K562 (cell line): Measurements from ENCODE around the gene IRF9. TPM values are rescaled to one million over a fixed set of nuclear protein-coding genes. Genes with fewer than 3 reads are reported as not detected.

Source experiments
- ATAC-seq: fragments of 200-7000 bp; cut with Tn5 transposase; 3 replicates; pipeline ENCODE4 v1.9.1; 2020; ENCODE audit warnings: moderate library complexity
- BruUV-seq: library from RNA; stranded (reverse); fragments of 400-500 nt; replicated peaks from 2 replicates; lab custom pipeline; 2021; lab: Mats Ljungman, UMichigan
- CTCF ChIA-PET: fragments of 300-600 bp; formaldehyde crosslinking; extraction: SDS; loops from one replicate; lab custom pipeline; 2021; ENCODE audit warnings: low intra/inter-chr PET ratio; lab: Yijun Ruan, JAX
- POLR2A ChIA-PET: fragments of 300-600, 350-650 bp; sonication (Branson Sonifier 250); formaldehyde crosslinking; extraction: SDS; loops from one replicate; lab custom pipeline; 2021; ENCODE audit warnings: antibody characterized with exemption, inconsistent platforms; lab: Yijun Ruan, JAX
- DNase-seq, 4 experiments: peaks; one replicate each; pipeline versions ENCODE4 v3.0.0 to v3.0.0-alpha.2; 2011 to 2018; ENCODE audit warnings: low spot score in 3 of 4, mixed read lengths in 3 of 4; ENCODE audit errors: extremely low read depth in 1 of 4
- FAIRE-seq: peaks from 2 replicates; lab custom pipeline; 2011; peaks lifted over from hg19 to GRCh38; lab: Jason Lieb, UNC
- H2AFZ ChIP-seq: 2 replicates; pipeline ENCODE4 v1.6.0; 2011; ENCODE audit warnings: low read depth, low read length, control low read depth, inconsistent platforms
- H3K27ac ChIP-seq: fragments of 200-600 bp; 3 replicates; pipeline ENCODE4 v1.8.0; 2011; ENCODE audit warnings: low read depth, mild to moderate bottlenecking, control low read depth, inconsistent platforms, low read length, moderate library complexity, mixed read lengths; ENCODE audit errors: extremely low read depth
- H3K27me3 ChIP-seq, 2 experiments: fragments of 300-600 bp in 1 of 2; 2 replicates in 1 of 2; 3 replicates in 1 of 2; pipeline versions ENCODE4 v1.6.0 to v1.8.0; 2011; ENCODE audit warnings: inconsistent platforms in 2 of 2, low read length in 2 of 2, mild to moderate bottlenecking in 1 of 2, mixed read lengths in 1 of 2, moderate library complexity in 1 of 2; ENCODE audit not compliant: control insufficient read depth in 2 of 2, insufficient read depth in 2 of 2
- H3K36me3 ChIP-seq: fragments of 300-600 bp; 3 replicates; pipeline ENCODE4 v1.8.0; 2011; ENCODE audit warnings: mild to moderate bottlenecking, low read length, inconsistent platforms; ENCODE audit not compliant: control insufficient read depth, insufficient read depth
- H3K4me1 ChIP-seq, 2 experiments: fragments of 200-600 bp in 1 of 2; replicated peaks in 1 of 2; 2 replicates in 1 of 2; 3 replicates in 1 of 2; pipeline versions ENCODE4 v1.5.1 to v1.8.0; 2011; ENCODE audit warnings: inconsistent platforms in 2 of 2, low read length in 2 of 2, mild to moderate bottlenecking in 1 of 2, mixed read lengths in 1 of 2, moderate library complexity in 1 of 2; ENCODE audit not compliant: control insufficient read depth in 2 of 2, insufficient read depth in 2 of 2
- H3K4me2 ChIP-seq: 2 replicates; pipeline ENCODE4 v1.6.1; 2011; ENCODE audit warnings: low read length, control low read depth, inconsistent platforms, mixed read lengths; ENCODE audit not compliant: insufficient read depth
- H3K4me3 ChIP-seq: fragments of 200-600 bp; sonication (generic), shearing (Covaris generic); 2 replicates; pipeline ENCODE4 v1.5.1; 2016; ENCODE audit warnings: control low read depth, inconsistent platforms
- H3K79me2 ChIP-seq: fragments of 200-600 bp; 3 replicates; pipeline ENCODE4 v1.8.0; 2011; ENCODE audit warnings: low read length, inconsistent platforms; ENCODE audit not compliant: control insufficient read depth, insufficient read depth
- H3K9ac ChIP-seq, 2 experiments: 2 replicates each; pipeline versions ENCODE4 v1.6.0 to v1.6.1; 2011; ENCODE audit warnings: low read depth in 2 of 2, low read length in 2 of 2, control low read depth in 1 of 2, inconsistent platforms in 1 of 2, mild to moderate bottlenecking in 1 of 2, mixed read lengths in 1 of 2; ENCODE audit not compliant: insufficient read depth in 1 of 2
- H3K9me1 ChIP-seq: one replicate; pipeline ENCODE4 v1.6.0; 2011; ENCODE audit warnings: inconsistent platforms, mild to moderate bottlenecking, low read length, moderate library complexity; ENCODE audit not compliant: control insufficient read depth, insufficient read depth
- H3K9me3 ChIP-seq: replicated peaks from 2 replicates; pipeline ENCODE4 v1.5.1; 2011; ENCODE audit warnings: low read depth, low read length, inconsistent platforms; ENCODE audit not compliant: control insufficient read depth, insufficient read depth
- H4K20me1 ChIP-seq: replicated peaks from 2 replicates; pipeline ENCODE4 v1.6.1; 2011; ENCODE audit warnings: low read length, inconsistent platforms, mixed read lengths; ENCODE audit not compliant: control insufficient read depth, insufficient read depth
- ARID1B ChIP-seq: fragments of 450-650 bp; IDR thresholded peaks from 2 replicates; pipeline ENCODE4 v1.6.1; 2016; ENCODE audit warnings: antibody characterized with exemption, mild to moderate bottlenecking, inconsistent platforms
- GABPA ChIP-seq: fragments of 200-800 bp; sonication (Bioruptor generic); conservative IDR thresholded peaks from 2 replicates; pipeline ENCODE4 v1.6.1; 2016; ENCODE audit warnings: low read depth, missing genetic modification characterization, missing compliant biosample characterization
- IRF1 ChIP-seq: sonication (generic); formaldehyde crosslinking; IDR thresholded peaks from 2 replicates; pipeline ENCODE4 v1.8.0; 2022; ENCODE audit warnings: missing genetic modification reagents, mild to moderate bottlenecking, borderline replicate concordance
- JUNB ChIP-seq: fragments of 450-650 bp; formaldehyde crosslinking; conservative IDR thresholded peaks from 2 replicates; pipeline ENCODE4 v1.4.0; 2020; ENCODE audit warnings: mild to moderate bottlenecking
- KLF13 ChIP-seq: fragments of 450-650 bp; IDR thresholded peaks from 2 replicates; pipeline ENCODE4 v1.6.1; 2016; ENCODE audit warnings: missing genetic modification characterization, low read depth, mild to moderate bottlenecking, missing compliant biosample characterization, moderate library complexity, borderline replicate concordance
- LARP7 ChIP-seq: fragments of 450-650 bp; IDR thresholded peaks from 2 replicates; pipeline ENCODE4 v1.6.1; 2016
- YY1 ChIP-seq, 3 experiments: IDR thresholded peaks; 2 replicates each; pipeline ENCODE4 v1.6.1; 2011; ENCODE audit warnings: low read length in 2 of 3, mild to moderate bottlenecking in 2 of 3, moderate library complexity in 2 of 3, borderline replicate concordance in 1 of 3, control low read depth in 1 of 3, low read depth in 1 of 3; ENCODE audit not compliant: insufficient read depth in 3 of 3, insufficient replicate concordance in 2 of 3, control insufficient read depth in 1 of 3, insufficient read length in 1 of 3; ENCODE audit errors: extremely low read depth in 1 of 3
- ZBTB8A ChIP-seq: fragments of 450-650 bp; IDR thresholded peaks from 2 replicates; pipeline ENCODE4 v1.6.1; 2018; ENCODE audit warnings: mild to moderate bottlenecking, moderate library complexity; ENCODE audit not compliant: partially characterized antibody
- ZFP91 ChIP-seq: sonication (generic); formaldehyde crosslinking; IDR thresholded peaks from 2 replicates; pipeline ENCODE4 v1.8.0; 2022; ENCODE audit warnings: mild to moderate bottlenecking, missing genetic modification reagents
- ZNF57 ChIP-seq: fragments of 450-650 bp; formaldehyde crosslinking; IDR thresholded peaks from 2 replicates; pipeline ENCODE4 v1.4.0; 2020; ENCODE audit warnings: mild to moderate bottlenecking, moderate library complexity
- ZNF583 ChIP-seq: fragments of 250-450 bp; sonication (Bioruptor Pico); IDR thresholded peaks from 2 replicates; pipeline ENCODE4 v1.4.0; 2020
- ZNF707 ChIP-seq: fragments of 250-450 bp; sonication (Bioruptor Pico); conservative IDR thresholded peaks from 2 replicates; pipeline ENCODE4 v1.8.0; 2022; ENCODE audit warnings: inconsistent platforms, mild to moderate bottlenecking, moderate library complexity
- WGBS: fragments of 100-300 bp; shearing (Covaris generic); methylation state at CpG from one replicate; pipeline ENCODE4 v1.1.6; 2016; ENCODE audit warnings: low coverage, mixed read lengths; ENCODE audit not compliant: insufficient coverage; ENCODE audit errors: missing lambda C conversion rate; 5-methylcytosine and 5-hydroxymethylcytosine counted together
- in situ Hi-C: fragments of 300-500 bp; cut with MboI; formaldehyde crosslinking; loops from 4 replicates; pipeline ENCODE4 v1.15.0; 2018; ENCODE audit warnings: inconsistent platforms, mixed read lengths
- intact Hi-C: fragments of 100-400 bp; cut with micrococcal nuclease; formaldehyde crosslinking; loops from 2 replicates; pipeline ENCODE4 v1.14.2; 2022
- polyA plus RNA-seq, 8 experiments: library from polyadenylated mRNA; depleted of rRNA in 4 of 8; stranded (reverse) in 5 of 8; unstranded in 3 of 8; fragments of >200 nt; fragmentation: Nextera tagmentation in 2 of 8; fragmentation: Illumina TruSeq in 1 of 8; extraction: Ambion mirVana in 2 of 8; extraction: Trizol in 1 of 8; gene quantifications; 2 replicates each; pipeline versions ENCODE4 v1.2.1 to v1.2.3, GENCODE V29; 2011 to 2014; ENCODE audit warnings: inconsistent platforms in 1 of 8, missing spikeins in 1 of 8
- total RNA-seq, 7 experiments: library from RNA; depleted of rRNA in 6 of 7; stranded (reverse); fragments of >200 nt in 6 of 7; fragmentation: Illumina TruSeq in 2 of 7; extraction: Trizol in 2 of 7; gene quantifications; 2 replicates each; pipeline versions ENCODE4 v1.2.1 to v1.2.3, GENCODE V29; 2011 to 2021; ENCODE audit warnings: low replicate concordance in 1 of 7
- TF ChIP-seq, protein P1 (sequence below): fragments of 250-450 bp; sonication (Bioruptor Pico); IDR thresholded peaks from 2 replicates; pipeline ENCODE4 v1.5.0; 2021; ENCODE audit warnings: mild to moderate bottlenecking, moderate library complexity

Gene IRF9
- total and polyA plus RNA-seq, 9 of the 15 experiments (the other 6 are each of a cell fraction or from before 2014, with no cell fraction given), result 0.79 to 14.8 (median 6.1) TPM

DNA sequence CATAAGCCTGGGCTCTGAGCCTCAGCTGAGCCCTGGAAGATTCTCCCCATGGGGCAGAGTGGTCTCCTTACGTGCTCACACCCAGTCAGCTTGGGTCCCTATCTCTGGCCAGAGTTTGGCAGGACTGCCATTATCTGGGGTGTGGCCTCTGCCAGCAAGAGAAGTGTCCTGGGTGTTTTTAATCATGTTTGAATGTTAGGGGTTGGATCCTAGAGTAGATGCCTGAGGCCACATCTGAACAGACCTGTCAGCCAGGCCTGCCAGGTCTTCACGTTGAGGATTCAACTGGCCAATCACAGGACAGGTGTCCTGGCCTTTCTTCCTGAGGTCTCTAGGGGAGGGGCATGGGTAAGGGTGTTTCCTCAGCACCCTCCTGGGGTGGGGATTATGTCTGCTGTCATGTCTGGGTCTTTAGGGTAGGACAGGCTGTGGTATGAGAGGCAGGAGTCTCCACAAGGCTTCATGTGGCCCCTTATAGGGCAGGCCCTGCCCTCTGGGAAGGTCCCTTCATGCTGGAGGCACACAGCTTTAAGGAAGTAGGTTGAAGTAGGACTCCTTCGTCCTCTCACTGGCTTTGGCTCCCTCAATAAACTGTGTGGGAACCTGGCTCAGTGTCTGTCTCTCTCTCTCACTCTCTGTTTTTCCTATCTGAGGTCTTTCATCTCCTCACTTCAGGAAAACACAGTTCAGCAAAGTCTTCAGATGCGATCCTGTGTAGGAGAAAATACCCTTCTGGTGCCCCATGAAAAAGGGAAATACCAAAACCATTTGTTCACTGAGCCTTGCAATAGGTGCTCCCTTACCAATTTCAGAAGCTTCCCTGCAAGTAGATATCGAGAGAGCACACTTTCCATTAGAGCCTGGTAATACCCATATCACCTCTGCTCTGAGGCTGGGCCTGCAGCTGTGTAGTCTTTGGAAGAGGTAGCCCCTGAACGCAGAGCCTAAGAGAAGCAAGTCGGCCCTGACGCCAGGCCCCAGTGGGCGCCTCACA lies 37.3 kb upstream of the IRF9 start:
- intact Hi-C loops, result no loop called here
- H3K9me1 ChIP-seq, result no peaks in the 10 kb centered on the region
- no peaks in the 10 kb centered on the region for H4K20me1 ChIP-seq
- H2AFZ ChIP-seq, result no peak overlapping the region
- ATAC-seq (peak; percentile 72), FAIRE-seq (peak; percentile 67), DNase-seq (no peak)
- TF ChIP-seq GABPA (no peak), YY1 (IDR thresholded peaks at IDR 0.05; ENCODE audit: borderline replicate concordance in 1 of 3, control insufficient read depth in 1 of 3, extremely low read depth in 1 of 3, insufficient read depth in 3 of 3, insufficient read length in 1 of 3, insufficient replicate concordance in 2 of 3, low read depth in 1 of 3, low read length in 2 of 3) (no peak), ZNF583 (no peak), ZNF707 (no peak), KLF13 (no peak), ZNF57 (CRISPR knock-in tag) (no peak), ARID1B (no peak), JUNB (CRISPR knock-in tag) (no peak), LARP7 (no peak), ZBTB8A (no peak), ZFP91 (no peak), IRF1 (CRISPR knock-in tag) (no peak)
- TF ChIP-seq, protein P1, sequence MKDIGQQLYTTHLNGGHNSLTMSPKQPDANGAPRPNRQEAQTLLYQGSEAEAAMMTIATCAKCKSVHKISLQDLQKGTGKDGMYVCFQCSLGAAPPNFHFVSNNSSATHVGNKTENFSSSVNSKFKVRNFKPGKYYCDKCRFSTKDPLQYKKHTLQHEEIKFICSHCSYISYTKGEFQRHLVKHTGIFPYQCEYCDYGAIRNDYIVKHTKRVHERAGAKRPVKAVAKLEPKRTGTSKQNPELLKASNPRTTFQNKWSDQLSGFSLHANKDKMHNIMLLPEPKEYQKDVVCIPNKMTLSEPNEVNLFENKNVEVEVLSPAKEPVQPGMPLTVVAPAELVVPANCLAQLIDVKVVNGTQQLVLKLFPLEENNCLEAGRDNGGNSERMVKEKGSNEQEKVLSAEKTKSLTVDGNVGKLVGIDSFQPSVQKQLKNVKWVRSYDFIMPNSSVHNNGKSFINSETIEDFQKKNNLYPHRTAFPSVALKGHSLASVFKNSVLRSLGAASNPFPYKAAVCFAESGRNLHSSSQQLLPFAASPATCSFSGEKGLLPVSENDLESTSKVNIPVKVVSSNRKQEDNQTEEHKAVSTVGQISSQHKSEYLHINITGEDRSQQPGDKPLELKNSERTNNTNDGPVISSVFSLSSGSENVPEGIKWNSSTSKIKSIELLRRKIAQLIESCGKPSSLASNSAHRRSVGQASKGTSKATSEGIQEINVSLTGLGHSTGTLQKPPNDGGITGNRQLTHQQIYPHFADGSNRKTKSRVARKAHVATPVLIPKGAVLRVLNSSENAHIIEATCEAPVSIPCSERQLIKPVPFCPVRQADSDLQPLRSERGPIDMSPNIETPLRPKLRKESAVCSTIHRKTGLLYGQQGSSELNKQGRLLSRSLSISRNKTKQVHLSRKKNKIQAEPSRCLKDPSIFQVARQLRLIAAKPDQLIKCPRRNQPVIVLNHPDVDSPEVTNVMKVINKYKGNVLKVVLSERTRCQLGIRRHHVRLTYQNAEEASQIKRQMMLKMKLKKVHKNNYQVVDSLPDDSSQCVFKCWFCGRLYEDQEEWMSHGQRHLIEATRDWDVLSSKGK (CRISPR knock-in tag), result no peak
- in situ Hi-C loops, result no loop called here
- no peaks in the 10 kb centered on the region for H3K79me2 ChIP-seq
- CTCF ChIA-PET, result no interaction called here
- BruUV-seq, result no TSS peak
- peak overlapping the region in 1 of 2 experiments; percentile 76; a peak in 3 of 4 replicates for H3K9ac ChIP-seq
- H3K27ac ChIP-seq, result no peak overlapping the region; the same call in 2 of the 3 replicates
- H3K4me1 ChIP-seq, result peaks cover 6 to 12% of the 10 kb centered on the region in 2 experiments; a peak in 4 of 5 replicates
- H3K9me3 ChIP-seq, result no peaks in the 10 kb centered on the region
- H3K4me2 ChIP-seq, result no peak overlapping the region; the same call in 1 of the 2 replicates
- 60% methylated on average over 9 of the region's 9 CpGs for WGBS
- POLR2A ChIA-PET, result interaction anchor here (0.6 to 4.2 kb wide), 4 partner anchors 8 to 950 kb away, joined by 3 to 38 read pairs (median 3); partner anchors contain the start of genes DCAF11, EMC9 and NRL
- no peak overlapping the region for H3K4me3 ChIP-seq
- peaks cover 38% of the 10 kb centered on the region; the same call in 2 of the 3 replicates for H3K36me3 ChIP-seq
- H3K27me3 ChIP-seq, result no peaks in the 10 kb centered on the region
